EH (cell line): ENCODE measurements around the gene TUT1.
"Not testable (repeated sequence)": the region's sequence is repeated elsewhere in the genome, so short reads cannot be mapped to it uniquely, and the experiment has no call there.

ENCODE experiments used
- DNase-seq: peaks from one replicate; pipeline ENCODE4 v3.0.0-alpha.2; 2015; ENCODE audit warnings: low read depth

TUT1 gene

DNA sequence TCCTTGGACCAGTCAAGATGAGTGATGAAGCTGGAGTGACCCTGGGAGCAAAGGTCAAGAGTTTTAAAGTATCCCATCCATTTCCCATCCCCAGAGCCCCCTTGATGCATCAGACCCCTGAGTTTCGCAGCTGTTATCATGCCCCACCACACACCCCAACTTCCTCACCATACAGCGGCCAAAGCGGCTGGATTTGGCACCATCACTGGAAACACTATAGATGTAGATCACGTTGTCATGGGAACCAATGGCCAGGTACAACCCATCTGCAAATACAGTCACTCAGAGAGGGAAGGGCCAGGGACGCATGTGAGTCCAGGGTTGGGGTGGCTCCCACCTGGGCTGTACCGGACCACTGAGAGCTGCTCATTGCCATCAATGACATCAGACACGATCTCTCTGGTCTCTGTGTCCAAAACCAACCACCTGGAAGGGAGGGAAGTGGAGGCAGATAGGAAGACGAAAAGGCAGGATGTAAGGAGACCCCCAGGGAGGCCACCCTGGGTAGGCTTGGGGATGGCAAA is 12.5 kb upstream of the TUT1 start:
- no peak for DNase-seq

DNA sequence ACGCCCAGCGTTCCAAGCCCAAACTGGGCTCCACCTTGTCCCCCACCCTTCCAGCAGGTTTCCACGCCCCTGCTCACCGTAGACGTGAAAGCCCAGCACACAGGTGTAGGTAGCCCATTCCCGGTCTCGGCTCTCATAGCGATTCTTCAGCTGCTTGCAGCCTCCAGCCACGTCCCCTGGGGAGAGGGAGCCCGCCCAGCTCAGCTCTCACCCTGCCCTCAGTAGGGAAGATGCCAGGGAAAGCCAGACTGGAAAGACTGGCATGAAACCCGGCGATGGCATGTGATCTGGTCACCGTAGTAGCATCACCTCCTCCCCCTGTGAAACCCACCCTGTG is 11.7 kb upstream of the TUT1 start:
- no peak for DNase-seq

DNA sequence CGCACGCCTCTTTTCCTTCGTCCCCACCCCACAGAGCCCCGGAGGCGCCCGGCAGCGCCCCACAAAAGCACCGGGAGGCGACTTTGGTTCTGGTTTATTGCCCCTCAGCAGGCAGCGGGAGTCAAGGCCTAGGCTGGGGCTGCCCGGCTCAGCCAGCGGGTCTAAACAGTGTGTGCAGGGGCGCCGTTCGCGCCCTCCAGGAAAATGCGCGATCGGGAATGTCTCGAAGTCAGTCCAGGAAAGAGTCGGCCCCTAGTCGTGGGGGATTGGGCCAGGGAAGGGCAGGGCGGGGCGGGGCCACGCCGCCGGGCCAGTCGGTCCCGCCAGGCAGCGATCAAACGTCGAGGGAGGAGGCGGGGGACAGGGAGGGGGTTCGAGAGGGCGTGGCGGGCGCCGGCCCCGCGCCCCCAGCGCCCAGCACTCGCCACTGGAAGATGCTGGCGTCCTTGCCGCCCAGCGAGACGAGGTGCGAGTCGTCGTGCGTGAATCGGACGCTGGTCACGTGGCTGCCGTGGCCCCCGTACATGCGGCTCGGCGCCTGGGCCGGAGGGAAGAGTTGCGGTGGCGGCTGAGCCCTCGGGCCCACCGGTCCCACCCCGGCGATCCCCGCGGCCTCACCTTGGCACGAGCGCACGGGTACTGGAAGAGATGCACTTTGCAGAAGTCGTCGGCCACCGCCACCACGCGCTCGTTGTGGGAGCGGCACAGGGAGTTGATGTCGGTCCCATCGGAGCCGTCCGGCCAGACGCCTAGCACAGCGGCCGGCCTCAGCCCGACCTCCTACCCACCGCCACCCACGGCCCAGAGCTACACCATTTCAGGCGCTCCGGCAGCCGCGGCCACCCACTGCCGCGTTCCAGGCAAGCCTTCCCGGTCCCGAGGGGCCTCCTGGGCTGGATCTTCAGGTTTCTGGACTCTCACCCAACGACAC is 11.1 kb upstream of the TUT1 start:
- DNase-seq = peak; percentile 63

DNA sequence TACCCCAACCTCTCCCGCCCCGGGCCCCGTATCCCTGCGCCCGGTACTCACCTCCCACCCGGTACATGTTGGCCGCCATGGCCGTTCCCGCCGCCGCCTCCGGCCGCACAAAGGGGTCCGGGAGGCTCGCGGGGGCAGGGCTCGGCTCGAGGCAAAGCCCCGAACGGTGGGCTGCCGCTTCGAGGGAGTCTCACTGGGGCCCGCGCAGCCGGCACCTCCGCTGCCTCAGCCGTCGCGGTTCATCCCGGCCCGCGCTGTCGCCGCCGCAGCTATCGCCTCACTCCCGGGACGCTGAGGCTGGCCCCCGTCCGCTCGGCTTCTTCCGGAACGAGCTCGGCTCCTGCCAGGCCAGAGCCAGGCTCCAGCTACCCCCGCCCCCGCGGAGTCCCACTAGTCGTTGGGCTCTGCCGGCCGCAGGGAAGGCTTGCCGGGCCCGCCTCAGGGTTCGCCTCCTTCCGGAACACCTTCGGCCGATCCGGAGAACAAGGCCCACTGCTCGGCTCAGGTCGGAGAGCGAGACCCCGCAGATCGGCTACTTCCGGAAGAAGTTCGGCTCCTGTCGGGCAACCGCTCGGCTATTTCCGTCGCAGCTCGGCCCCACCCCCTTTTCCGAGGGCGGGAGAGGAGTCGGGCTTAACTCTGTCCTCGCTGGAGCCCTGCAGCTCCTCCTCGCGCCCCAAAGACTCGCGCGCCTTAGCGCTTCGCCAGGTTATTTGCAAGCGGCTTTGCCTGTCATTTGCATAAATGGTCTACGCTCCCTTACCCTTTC is 10.2 kb upstream of the TUT1 start, which contains the start of gene MTA2:
Gene MTA2, minus strand, starts transcription at position 494 of the 769 bp plus-strand sequence. Its CDS starts 415 bp downstream, at position 79.
- DNase-seq = peak; percentile 98

DNA sequence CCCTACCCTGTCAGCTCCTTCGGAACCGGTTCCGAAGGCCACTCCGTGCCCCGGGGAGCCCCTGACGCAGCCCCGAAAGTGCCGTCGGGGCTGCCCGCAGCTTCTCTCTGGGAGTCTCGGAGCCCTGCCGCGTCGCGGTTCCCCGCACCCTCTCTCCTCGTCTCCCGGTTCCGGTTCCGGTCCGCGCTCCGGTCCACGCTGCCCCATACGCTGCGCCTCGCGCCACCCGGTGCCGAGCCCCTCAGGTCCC is 9.7 kb upstream of the TUT1 start:
- peak; percentile 45 for DNase-seq

DNA sequence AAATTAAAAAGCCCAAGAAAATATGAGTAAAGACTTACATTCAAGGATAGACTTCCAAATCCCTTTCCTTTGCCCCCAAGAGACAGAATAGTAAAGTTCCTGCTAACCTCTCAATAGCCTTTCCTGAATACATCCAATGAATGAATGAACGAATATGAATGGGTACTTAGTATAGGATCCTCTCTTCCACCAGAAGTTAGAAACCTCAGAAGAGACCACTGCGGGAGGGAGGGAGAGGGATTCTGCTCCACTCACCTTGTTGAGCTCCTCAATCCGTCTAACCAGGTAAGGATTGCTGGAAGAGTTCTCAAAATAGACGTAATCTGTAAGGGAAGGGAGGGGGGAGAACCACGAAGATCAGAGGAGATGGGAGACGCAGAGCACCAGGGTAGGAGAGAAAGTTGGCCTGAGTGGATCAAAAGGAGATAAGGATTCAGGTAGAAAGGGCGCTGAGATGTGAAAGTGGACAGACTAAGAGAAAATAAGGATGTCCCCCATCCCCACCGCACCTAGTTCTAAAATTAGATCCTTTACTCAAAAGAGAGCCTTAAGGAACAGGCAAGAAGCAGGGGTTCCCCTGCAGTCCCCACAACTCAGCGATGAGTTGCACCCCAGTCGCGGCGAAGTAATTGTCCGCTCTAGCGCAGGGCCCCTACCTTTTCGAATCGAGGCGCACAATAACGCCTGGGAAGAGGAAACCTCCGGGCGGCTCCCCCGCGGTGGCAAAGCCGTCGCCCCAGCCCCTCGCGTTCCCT is 9.2 kb upstream of the TUT1 start:
- no peak for DNase-seq

DNA sequence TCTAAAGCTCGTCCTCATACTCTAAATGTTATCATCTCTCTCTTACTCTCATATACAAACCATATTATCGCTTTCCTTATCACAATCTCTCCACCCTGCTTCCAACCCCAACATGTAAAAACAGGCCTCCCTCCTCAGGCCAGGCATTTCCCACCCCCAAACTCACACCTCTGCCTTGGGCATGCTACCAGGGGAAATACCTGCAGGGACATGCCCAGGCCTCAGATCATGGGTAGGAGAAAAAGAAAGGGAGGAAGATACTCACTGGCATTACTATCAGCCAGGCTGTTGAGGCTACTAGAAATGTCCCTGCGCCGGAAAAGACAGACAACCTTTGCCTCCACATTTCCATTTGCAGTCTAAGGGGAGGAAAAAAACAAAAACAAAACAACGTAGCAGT is 8.6 kb upstream of the TUT1 start:
- no peak for DNase-seq

DNA sequence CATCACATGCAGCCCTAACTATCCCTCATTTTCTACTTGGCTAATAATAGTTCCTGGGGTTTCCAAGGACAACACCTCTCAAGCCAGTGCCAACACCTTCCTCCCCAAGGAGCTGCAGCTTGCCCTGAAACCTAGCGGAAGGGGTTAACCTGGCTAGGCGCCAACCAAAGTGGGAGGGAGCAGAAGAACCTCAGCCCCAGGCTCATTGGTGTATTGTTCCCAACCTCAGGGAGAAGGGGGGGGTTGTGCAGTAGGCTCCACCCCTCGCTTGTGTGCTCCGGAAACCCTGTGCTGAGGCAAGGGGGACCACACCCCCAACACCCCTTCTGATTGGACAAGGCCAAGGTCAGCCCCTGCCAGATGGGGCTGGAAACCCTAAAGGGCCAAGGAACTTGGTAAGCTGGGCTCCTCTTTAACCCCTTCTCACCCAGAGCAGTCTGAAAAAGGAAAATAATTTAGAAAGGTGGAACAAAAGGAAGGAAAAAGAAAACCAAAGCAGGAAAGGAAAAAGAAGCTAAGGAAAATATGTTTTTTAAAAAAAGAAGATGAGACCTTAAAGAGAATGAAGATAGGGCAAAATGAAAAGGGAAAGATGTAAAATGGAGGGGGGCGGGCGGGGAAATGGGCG is 7.9 kb upstream of the TUT1 start:
- peak; percentile 99 for DNase-seq

DNA sequence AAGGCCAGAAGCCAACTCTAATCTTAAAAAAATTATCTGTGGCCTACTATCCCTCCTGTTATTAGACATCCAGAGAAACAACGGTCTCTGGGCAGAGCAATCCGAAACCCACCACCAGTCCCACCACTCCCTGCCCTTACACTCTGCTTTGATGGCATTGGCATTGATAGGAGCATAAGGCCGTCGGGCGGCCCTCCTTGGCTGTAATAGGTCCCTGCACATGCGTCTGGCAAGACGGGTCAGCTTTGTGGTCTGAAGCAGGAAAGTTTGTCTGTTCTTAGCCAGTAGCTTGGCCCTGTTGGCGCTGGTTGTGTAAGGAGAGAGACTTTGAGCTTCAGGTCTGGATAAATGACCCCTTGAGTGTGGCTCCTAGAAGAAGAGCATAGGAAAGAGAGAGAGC is 3.8 kb upstream of the TUT1 start:
- no peak for DNase-seq

DNA sequence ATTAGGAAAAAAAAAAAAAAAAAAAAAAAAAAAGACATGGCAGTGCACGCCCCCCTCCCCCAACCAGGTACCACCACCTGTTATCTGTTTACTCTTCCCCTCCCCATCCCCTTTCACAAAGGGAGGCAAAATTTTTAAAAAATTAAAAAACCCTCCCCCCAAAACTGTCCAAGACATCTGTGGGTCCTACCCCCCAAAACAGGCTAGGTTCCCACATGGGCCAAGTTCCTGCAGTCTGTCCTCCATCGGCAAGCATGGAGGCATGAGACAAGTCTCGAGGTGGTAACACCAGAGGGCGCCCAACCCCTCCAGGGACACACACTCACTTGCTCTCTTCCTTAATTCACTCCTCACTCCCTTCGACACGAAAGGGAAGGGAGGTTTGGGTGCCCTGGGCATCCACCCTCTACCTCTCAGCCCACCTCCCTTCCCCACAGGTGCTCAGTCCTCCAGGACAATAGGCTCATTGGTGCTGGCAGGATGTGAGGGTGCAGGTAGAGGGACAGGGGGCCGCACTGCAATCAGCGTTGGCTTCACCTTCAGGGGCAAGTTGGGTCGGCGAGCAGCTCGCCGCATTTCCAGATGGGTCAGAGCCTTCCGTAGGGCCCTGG is 2.2 kb upstream of the TUT1 start:
- peak; percentile 81 for DNase-seq

DNA sequence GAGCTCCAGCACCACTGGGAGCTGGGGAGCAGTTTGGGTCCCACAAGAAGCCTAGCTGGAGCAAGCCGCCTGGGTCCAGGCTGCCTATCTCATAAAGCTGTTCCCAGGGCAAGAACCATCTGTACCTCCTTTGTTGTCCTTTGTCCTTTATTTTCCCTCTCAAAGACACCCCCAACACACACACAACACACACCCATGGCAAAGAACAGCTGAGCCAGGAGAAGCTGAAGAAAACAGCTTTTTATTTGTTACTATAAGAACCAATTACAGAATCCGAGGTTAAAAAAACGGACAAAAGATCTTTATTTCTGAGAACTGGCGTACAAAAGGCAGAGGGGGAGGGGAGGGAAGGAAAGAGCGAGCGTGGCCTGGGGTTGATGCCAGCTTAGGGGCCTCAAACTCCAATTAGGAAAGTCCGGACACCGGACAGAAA is 1.7 kb upstream of the TUT1 start:
- DNase-seq = no peak

DNA sequence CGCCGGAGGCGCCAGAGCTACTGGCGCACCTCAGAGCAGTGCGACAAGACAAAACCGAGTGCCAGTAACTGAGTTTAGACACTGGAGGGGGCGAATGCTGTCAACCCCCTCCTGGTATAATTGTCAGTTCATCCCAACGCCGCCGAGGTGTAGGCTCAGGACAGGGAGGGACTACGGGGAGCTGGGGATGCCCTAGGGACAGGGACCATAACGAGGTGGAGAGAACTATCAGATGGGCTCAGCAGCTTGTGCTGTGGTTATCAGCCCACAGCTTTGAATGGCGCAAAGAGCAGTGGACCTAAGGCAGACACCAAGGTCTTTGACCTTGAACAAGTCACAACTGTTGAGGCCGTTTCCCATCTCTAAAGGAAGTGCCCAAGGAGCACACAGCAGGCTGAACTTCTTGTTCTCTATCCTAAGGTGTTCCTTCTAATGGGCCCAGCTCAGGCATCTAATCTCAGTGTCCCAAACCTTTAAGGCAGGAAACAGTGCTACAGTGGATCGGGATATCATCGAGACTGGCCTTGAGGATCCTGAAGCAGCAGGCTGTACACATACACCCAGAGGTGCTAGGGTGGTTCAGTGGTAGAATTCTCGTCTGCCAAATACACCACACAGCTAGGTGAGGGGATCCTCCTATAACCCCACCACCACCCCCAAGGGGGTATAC is 958 bp upstream of the TUT1 start:
- DNase-seq = no peak

DNA sequence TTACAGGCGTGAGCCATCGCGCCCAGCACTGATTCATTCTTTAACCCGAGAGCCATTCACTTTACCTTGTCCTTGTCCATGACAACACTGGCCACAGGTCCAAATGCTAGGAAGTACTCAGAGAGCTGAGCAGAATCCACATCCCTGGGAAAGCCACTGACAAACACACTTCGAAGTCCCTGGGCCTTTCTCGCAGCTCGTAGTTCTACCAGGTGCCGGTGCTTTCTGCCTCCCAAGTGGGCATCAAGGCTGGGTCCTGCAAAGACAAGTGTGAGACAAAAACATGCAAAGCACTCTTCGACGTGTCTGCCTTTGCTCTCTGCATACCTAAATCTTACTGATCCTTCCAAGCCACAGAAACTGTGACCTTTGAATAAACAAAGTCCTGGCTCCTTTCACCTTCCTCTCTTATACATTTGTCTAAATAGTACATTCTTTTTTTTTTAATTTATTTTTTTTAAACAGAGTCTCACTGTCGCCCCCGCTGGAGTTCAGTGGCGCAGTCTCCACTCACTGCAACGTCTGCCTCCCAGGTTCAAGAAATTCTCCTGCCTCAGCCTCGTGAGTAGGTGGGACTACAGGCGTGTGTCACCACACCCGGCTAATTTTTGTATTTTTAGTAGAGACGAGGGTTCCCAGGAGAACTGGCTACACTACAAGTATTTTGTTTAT is 2.2 kb downstream of the TUT1 start:
- peak; percentile 20 for DNase-seq

DNA sequence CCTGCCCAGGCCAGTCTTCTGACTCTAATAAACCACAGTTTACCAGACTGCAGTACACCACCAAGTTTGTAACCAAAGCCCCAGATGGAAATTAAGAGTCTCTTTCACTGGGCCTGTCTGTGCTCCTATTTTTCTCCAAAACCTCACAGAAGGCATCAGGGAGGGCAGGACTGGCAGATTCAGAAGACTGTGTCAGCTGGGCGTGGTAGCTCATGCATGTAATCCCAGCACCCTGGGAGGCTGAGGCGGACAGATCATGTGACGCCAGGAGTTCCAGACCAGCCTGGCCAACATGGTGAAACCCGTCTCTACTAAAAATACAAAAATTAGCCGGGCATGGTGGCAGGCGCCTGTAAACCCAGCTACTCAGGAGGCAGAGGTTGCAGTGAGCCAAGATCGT is 6.0 kb downstream of the TUT1 start:
- DNase-seq = not testable (repeated sequence)

DNA sequence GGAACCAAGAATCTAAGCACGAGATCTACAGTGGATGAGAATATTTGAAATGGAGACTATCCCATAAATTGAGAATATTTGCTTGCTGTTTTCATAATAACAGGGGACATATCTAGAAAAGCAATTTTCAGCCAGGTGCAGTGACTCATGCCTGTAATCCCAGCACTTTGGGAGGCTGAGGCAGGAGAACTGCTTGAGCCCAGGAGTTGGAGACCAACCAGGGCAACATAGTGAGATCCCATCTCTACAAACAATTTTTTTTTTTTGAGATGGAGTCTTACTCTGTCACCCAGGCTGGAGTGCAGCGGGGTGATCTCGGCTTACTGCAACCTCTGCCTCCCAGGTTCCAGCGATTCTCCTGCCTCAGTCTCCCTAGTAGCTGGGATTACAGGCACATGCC is 9.6 kb downstream of the TUT1 start:
- DNase-seq = not testable (repeated sequence)

DNA sequence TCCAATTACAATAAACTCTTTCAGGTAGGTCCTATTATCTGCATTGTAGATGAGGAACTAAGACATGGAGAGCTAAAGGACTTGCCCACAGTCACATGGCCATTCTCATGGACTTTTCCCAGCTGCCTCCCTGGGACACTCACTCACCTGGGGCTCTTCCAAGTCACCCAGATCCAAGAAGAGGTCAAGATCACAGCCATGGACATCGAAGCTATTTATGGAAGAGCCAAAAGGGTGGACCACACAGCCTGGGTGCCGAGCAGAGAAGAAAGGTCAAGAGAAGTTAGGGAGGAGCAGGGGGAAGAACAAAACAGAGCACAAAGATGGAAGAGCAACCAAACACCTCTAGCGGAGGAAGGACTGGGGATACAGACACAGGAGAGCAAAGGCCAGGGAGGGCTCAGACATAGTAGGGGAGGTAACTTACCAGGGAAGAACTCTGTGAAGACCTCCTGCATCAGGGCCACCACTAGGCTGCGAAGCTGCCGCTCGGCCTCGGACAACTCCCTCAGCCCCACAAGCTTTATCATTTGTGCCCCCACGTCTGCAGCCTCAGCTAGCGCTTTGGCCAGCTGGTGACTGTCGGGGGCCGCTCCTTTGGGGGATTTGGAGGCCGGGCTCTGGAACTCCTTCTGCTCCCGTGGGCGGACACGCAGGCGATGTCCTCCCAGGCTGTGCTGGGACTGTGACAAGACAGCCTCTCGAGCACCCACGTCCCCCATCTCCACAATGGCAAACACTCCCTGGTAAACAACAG is 10.2 kb downstream of the TUT1 start:
- DNase-seq = no peak

DNA sequence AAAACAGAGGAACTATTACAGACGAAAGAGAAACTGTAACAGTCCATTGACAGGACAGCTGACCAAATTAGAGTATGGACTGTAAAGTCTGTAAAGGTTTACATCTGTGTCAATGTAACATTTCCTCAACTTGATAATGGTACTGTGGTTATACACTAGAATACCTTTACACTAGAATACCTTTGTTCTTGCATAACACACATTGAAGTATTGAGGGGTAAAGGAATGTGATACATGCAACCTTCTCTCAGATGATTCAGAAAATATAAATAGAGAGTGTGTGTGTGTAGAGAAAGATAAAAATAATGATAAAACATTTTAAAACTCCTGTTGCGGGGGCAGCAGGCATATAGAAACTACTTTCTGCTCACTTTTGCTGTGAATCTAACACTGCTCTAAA is 12.1 kb downstream of the TUT1 start:
- no peak for DNase-seq

DNA sequence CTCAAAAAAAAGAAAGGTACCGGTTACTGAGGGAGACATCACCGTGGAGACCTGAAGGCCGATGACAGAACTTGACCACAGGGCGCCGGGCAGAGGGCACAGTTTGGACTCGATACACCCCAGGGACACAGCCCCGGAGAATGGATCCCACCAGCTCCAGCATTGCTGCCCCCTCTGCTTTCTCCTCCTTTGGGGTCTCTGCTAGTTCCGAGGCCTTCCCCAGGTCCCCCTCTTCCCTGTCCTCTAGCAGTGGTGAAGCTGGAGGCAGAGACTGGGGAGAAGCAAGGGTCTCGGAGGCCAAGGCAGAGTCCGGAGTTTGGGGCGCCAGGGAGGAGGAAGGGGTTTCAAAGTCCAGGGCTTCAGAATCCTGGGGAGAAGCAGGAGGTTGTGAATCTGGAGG is 12.8 kb downstream of the TUT1 start:
- no peak for DNase-seq

DNA sequence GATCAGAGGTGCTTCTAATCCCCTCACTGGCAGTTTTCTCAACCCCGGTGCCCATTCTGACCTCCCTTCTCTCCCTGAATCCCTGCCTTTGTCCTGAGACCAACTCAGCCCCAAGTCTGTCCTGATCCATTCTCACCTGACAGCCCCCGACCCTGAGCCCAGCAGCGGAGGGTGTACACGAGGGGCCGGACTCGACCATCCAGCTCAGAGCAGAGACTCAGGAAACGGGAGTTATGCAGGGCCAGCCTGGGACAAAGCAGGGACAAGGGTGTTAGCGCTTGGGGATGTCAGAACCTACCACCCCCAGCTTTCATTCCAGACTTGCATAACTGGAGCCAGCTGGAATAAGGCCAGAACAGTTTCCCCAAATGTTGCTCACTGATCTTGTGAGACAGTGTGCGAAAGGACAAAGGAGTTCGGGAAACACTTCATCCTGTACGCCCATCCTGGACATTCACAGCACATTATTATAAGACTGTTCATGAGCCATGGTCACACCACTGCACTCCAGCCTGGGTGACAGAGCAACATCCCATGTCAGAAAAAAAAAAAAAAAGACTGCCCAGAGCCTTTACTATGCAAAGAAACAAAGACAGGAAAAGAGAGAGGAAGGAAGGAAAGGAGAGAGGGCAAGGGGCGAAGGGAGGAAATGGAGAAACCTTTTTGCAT is 14.1 kb downstream of the TUT1 start:
- no peak for DNase-seq
